ENCODE measurements around the gene VPS4A. TPM values are rescaled to one million over a fixed set of nuclear protein-coding genes. Genes with fewer than 3 reads are reported as not detected.

The VPS4A gene
- total and polyA plus RNA-seq, 10 of the 15 experiments (the other 5 are each of a cell fraction or from before 2014, with no cell fraction given), result 5.2 to 36.3 (median 21.4) TPM

DNA sequence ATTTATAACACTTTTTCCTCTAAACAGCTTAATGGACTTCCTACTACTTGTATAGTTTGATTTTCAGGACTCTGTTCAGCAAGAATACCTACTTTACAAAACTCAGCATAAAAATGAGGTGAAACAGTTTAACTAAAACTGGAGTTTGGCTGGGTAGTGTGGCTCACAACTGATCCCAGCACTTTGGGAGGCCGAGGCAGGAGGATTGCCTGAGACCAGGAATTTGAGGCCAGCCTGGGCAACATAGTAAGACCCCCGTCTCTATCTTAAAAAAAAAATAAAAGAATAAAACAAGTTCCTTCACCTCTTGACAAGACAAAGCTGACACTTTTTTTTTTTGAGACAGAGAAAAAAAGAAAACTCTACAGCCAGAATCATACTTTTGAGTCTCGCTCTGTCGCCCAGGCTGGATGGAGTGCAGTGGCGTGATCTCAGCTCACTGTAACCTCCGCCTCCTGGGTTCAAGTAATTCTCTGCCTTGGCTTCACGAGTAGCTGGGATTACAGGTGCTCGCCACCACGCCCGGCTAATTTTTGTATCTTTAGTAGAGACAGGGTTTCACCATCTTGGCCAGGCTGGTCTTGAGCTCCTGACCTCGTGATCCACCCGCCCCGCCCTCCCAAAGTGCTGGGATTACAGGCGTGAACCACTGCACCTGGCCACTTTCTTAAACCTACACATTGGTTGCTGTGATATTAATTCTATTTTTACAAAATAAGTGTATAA is 16.6 kb downstream of the VPS4A start:
- ChIA-PET POLR2A (interaction anchor here (0.5 to 6.6 kb wide), 6 partner anchors 12 to 1968 kb away, joined by 3 to 42 read pairs (median 4); partner anchors contain the start of genes COG8 and NIP7), CTCF (interaction anchor here (1.1 to 2.3 kb wide), 5 partner anchors 12 to 68 kb away, joined by 3 to 9 read pairs (median 5); partner anchors contain the start of genes COG8 and NIP7), RAD21 (ENCODE audit: unreplicated experiment) (interaction anchor here (1.0 kb wide), 1 partner anchor 16 kb away, joined by 4 read pairs; the partner anchor contains the start of gene VPS4A), SMC1A (ENCODE audit: uncharacterized antibody, unreplicated experiment) (interaction anchor here (1.1 to 1.9 kb wide), 2 partner anchors 10 to 22 kb away, joined by 3 to 4 read pairs; no protein-coding TSS in a partner anchor)
- Histone ChIP-seq H3K4me1 (ENCODE audit: control insufficient read depth, insufficient read depth, low read length) (peaks cover 10% of the 10 kb centered on the region), H3K4me3 (peak overlapping the region; percentile 89), H3K9ac (ENCODE audit: control insufficient read depth, insufficient read depth, low read length) (no peak overlapping the region), H3K9me3 (replicated peaks; ENCODE audit: control insufficient read depth, insufficient read depth, low read length) (no peaks in the 10 kb centered on the region), H3K4me2 (ENCODE audit: control insufficient read depth, insufficient read depth) (peak overlapping the region; percentile 74), H3K27me3 (replicated peaks in 1 of 2; ENCODE audit: control insufficient read depth in 2 of 2, insufficient read depth in 2 of 2, low read length in 1 of 2) (no peaks in the 10 kb centered on the region), H4K20me1 (ENCODE audit: control insufficient read depth, insufficient read depth) (peaks cover 8% of the 10 kb centered on the region; the same call in 1 of the 2 replicates), H2AFZ (ENCODE audit: control insufficient read depth, low read depth, low read length) (no peak overlapping the region), H3K27ac (ENCODE audit: control insufficient read depth, insufficient read depth) (peak overlapping the region; percentile 52; the same call in 1 of the 2 replicates), H3K79me2 (ENCODE audit: control insufficient read depth, insufficient read depth, low read length) (peaks cover 62% of the 10 kb centered on the region), H3K36me3 (ENCODE audit: control insufficient read depth in 2 of 2, insufficient read depth in 2 of 2, low read length in 1 of 2) (peaks cover 17 to 33% of the 10 kb centered on the region in 2 experiments)
- in situ Hi-C loops (cut with MboI) (no loop called here), intact Hi-C loops (cut with micrococcal nuclease; ENCODE audit: unreplicated experiment) (no loop called here)
- no peak for TF ChIP-seq EZH2 (IDR thresholded peaks at IDR 0.05; ENCODE audit: borderline replicate concordance, control insufficient read depth, low read depth, low read length)
- TF ChIP-seq WRNIP1 (IDR thresholded peaks at IDR 0.05; ENCODE audit: borderline replicate concordance, low read depth, low read length), result no peak
- TF ChIP-seq ZSCAN29 (IDR thresholded peaks at IDR 0.05), result no peak
- no peak for TF ChIP-seq ESRRA (IDR thresholded peaks at IDR 0.05; ENCODE audit: low read length)
- TF ChIP-seq, protein P1, sequence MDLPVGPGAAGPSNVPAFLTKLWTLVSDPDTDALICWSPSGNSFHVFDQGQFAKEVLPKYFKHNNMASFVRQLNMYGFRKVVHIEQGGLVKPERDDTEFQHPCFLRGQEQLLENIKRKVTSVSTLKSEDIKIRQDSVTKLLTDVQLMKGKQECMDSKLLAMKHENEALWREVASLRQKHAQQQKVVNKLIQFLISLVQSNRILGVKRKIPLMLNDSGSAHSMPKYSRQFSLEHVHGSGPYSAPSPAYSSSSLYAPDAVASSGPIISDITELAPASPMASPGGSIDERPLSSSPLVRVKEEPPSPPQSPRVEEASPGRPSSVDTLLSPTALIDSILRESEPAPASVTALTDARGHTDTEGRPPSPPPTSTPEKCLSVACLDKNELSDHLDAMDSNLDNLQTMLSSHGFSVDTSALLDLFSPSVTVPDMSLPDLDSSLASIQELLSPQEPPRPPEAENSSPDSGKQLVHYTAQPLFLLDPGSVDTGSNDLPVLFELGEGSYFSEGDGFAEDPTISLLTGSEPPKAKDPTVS (IDR thresholded peaks at IDR 0.05; ENCODE audit: low read depth, low read length), result no peak
- TF ChIP-seq MYC (IDR thresholded peaks at IDR 0.05; ENCODE audit: insufficient read depth, insufficient read length, insufficient replicate concordance, low read length, severe bottlenecking), result no peak
- TF ChIP-seq, protein P2, sequence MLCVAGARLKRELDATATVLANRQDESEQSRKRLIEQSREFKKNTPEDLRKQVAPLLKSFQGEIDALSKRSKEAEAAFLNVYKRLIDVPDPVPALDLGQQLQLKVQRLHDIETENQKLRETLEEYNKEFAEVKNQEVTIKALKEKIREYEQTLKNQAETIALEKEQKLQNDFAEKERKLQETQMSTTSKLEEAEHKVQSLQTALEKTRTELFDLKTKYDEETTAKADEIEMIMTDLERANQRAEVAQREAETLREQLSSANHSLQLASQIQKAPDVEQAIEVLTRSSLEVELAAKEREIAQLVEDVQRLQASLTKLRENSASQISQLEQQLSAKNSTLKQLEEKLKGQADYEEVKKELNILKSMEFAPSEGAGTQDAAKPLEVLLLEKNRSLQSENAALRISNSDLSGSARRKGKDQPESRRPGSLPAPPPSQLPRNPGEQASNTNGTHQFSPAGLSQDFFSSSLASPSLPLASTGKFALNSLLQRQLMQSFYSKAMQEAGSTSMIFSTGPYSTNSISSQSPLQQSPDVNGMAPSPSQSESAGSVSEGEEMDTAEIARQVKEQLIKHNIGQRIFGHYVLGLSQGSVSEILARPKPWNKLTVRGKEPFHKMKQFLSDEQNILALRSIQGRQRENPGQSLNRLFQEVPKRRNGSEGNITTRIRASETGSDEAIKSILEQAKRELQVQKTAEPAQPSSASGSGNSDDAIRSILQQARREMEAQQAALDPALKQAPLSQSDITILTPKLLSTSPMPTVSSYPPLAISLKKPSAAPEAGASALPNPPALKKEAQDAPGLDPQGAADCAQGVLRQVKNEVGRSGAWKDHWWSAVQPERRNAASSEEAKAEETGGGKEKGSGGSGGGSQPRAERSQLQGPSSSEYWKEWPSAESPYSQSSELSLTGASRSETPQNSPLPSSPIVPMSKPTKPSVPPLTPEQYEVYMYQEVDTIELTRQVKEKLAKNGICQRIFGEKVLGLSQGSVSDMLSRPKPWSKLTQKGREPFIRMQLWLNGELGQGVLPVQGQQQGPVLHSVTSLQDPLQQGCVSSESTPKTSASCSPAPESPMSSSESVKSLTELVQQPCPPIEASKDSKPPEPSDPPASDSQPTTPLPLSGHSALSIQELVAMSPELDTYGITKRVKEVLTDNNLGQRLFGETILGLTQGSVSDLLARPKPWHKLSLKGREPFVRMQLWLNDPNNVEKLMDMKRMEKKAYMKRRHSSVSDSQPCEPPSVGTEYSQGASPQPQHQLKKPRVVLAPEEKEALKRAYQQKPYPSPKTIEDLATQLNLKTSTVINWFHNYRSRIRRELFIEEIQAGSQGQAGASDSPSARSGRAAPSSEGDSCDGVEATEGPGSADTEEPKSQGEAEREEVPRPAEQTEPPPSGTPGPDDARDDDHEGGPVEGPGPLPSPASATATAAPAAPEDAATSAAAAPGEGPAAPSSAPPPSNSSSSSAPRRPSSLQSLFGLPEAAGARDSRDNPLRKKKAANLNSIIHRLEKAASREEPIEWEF (IDR thresholded peaks at IDR 0.05; ENCODE audit: insufficient replicate concordance, low read depth, low read length), result no peak
- TF ChIP-seq MYB (IDR thresholded peaks at IDR 0.05; ENCODE audit: borderline replicate concordance, low read depth, low read length), result no peak
- TF ChIP-seq, protein P3, sequence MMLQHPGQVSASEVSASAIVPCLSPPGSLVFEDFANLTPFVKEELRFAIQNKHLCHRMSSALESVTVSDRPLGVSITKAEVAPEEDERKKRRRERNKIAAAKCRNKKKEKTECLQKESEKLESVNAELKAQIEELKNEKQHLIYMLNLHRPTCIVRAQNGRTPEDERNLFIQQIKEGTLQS (IDR thresholded peaks at IDR 0.05; ENCODE audit: borderline replicate concordance, extremely low read depth, low read depth, low read length), result no peak
- no peak for TF ChIP-seq STAT1 (conservative IDR thresholded peaks at IDR 0.05)
- TF ChIP-seq TCF12 (IDR thresholded peaks at IDR 0.05; ENCODE audit: low read depth, low read length), result no peak
- no peak for TF ChIP-seq SMARCA5 (IDR thresholded peaks at IDR 0.05)
- TF ChIP-seq HDAC2 (IDR thresholded peaks at IDR 0.05), result no peak
- no peak for DNase-seq (ENCODE audit: low read depth, low spot score)
- no peak for FAIRE-seq
- 73% methylated on average over 14 of the region's 14 CpGs for WGBS (ENCODE audit: insufficient coverage, insufficient replicate concordance, low lambda C conversion rate, missing lambda C conversion rate)
- no peak for ATAC-seq
- no TSS peak for BruUV-seq (replicated peaks)

Data from GM12878 (cell line).